ENCODE measurements around the gene RTN4IP1.

DNA sequence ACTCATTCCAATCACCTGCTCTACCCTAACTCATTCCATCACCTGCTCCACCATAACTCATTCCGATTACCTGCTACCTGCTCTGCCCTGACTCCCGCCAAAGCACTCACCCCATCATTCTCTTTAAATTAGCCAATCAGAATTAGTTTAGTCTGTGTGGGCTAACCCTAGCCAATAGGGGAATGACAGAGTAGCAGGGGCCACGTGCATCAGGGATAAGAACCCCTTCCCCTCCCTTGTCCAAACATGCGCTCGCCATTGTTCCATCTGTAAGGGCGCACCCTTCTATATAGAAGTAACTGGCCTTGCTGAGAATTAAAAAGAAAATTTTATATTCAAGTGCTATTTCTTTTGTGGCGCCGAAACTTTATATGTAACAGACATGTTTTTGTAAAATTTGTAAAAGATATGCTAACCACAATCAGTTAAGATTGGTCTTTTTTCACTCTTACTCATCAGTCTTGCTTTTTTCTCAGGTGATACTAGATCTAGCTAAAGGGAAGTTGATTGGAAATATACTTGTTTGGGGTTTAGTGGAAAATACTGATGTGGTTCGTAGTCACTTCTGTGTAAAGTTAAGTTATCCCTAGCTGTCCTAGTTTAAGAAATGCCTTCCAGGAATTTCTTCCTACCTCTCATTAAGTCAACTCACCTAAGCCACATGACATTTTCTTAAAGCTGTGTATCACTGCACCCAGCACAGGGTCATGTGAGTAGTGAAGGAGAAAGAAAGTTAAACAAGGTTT is 16.5 kb downstream of the RTN4IP1 start:
- no peak for TF ChIP-seq POLR2AphosphoS5 (IDR thresholded peaks at IDR 0.05)
- TF ChIP-seq, protein P1, sequence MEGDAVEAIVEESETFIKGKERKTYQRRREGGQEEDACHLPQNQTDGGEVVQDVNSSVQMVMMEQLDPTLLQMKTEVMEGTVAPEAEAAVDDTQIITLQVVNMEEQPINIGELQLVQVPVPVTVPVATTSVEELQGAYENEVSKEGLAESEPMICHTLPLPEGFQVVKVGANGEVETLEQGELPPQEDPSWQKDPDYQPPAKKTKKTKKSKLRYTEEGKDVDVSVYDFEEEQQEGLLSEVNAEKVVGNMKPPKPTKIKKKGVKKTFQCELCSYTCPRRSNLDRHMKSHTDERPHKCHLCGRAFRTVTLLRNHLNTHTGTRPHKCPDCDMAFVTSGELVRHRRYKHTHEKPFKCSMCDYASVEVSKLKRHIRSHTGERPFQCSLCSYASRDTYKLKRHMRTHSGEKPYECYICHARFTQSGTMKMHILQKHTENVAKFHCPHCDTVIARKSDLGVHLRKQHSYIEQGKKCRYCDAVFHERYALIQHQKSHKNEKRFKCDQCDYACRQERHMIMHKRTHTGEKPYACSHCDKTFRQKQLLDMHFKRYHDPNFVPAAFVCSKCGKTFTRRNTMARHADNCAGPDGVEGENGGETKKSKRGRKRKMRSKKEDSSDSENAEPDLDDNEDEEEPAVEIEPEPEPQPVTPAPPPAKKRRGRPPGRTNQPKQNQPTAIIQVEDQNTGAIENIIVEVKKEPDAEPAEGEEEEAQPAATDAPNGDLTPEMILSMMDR (IDR thresholded peaks at IDR 0.05; ENCODE audit: poor library complexity, severe bottlenecking): no peak
- no peak for TF ChIP-seq EZH2 (IDR thresholded peaks at IDR 0.05; ENCODE audit: borderline replicate concordance, insufficient read depth, low read length, poor library complexity, severe bottlenecking)
- no peak for TF ChIP-seq TAF1 (IDR thresholded peaks at IDR 0.05; ENCODE audit: low read depth)
- TF ChIP-seq, protein P2, sequence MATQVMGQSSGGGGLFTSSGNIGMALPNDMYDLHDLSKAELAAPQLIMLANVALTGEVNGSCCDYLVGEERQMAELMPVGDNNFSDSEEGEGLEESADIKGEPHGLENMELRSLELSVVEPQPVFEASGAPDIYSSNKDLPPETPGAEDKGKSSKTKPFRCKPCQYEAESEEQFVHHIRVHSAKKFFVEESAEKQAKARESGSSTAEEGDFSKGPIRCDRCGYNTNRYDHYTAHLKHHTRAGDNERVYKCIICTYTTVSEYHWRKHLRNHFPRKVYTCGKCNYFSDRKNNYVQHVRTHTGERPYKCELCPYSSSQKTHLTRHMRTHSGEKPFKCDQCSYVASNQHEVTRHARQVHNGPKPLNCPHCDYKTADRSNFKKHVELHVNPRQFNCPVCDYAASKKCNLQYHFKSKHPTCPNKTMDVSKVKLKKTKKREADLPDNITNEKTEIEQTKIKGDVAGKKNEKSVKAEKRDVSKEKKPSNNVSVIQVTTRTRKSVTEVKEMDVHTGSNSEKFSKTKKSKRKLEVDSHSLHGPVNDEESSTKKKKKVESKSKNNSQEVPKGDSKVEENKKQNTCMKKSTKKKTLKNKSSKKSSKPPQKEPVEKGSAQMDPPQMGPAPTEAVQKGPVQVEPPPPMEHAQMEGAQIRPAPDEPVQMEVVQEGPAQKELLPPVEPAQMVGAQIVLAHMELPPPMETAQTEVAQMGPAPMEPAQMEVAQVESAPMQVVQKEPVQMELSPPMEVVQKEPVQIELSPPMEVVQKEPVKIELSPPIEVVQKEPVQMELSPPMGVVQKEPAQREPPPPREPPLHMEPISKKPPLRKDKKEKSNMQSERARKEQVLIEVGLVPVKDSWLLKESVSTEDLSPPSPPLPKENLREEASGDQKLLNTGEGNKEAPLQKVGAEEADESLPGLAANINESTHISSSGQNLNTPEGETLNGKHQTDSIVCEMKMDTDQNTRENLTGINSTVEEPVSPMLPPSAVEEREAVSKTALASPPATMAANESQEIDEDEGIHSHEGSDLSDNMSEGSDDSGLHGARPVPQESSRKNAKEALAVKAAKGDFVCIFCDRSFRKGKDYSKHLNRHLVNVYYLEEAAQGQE (IDR thresholded peaks at IDR 0.05; ENCODE audit: borderline replicate concordance): no peak
